ENCODE measurements around the gene SOD3.

GRCh38 chr4:24768604-24769003, 26.8 kb upstream of the SOD3 start:
- no peak for TF ChIP-seq CTCF (IDR thresholded peaks at IDR 0.05)
- no peak for TF ChIP-seq POLR2A (IDR thresholded peaks at IDR 0.05)
- no peak for TF ChIP-seq POLR2AphosphoS5 (IDR thresholded peaks at IDR 0.05)
